Ovary (tissue), 9 donors: ENCODE results near the gene GRK2. TPM values are rescaled to one million over a fixed set of nuclear protein-coding genes. Genes with fewer than 3 reads are reported as not detected.

ENCODE experiments used
- DNase-seq, 5 donors: peaks; one replicate each; pipeline ENCODE4 v3.0.0-alpha.2; 2019 to 2020
- H3K27ac ChIP-seq, 2 donors: fragments of 200-600 bp; one replicate each; pipeline versions ENCODE4 v1.5.1 to v1.8.0; 2019 to 2022
- H3K27me3 ChIP-seq: fragments of 200-600 bp; one replicate; pipeline ENCODE4 v1.8.0; 2022
- H3K36me3 ChIP-seq: fragments of 200-600 bp; sonication (generic); one replicate; pipeline ENCODE4 v1.5.1; 2019
- H3K4me1 ChIP-seq: one replicate; pipeline ENCODE4 v1.8.1; 2013; ENCODE audit warnings: mild to moderate bottlenecking, moderate library complexity; ENCODE audit not compliant: insufficient read depth
- H3K4me3 ChIP-seq: fragments of 200-600 bp; sonication (generic); one replicate; pipeline ENCODE4 v1.5.1; 2017
- H3K9me3 ChIP-seq, 2 donors: fragments of 200-600 bp in 1 of 2; sonication (generic) in 1 of 2; one replicate each; pipeline versions ENCODE4 v1.5.1 to v1.8.1; 2013 to 2019; ENCODE audit warnings: mild to moderate bottlenecking in 1 of 2, moderate library complexity in 1 of 2
- CTCF ChIP-seq, 3 donors: fragments of 450-650 bp in 2 of 3; fragments of 200-600 bp in 1 of 3; IDR thresholded peaks; one replicate each; pipeline versions ENCODE4 v1.5.1 to v1.8.0; 2016 to 2022; ENCODE audit warnings: antibody characterized with exemption in 3 of 3, mild to moderate bottlenecking in 1 of 3
- EP300 ChIP-seq: sonication (generic); formaldehyde crosslinking; IDR thresholded peaks from one replicate; pipeline ENCODE4 v1.6.1; 2017; ENCODE audit warnings: antibody characterized with exemption
- POLR2A ChIP-seq: fragments of 450-650 bp; IDR thresholded peaks from one replicate; pipeline ENCODE4 v1.6.1; 2017; ENCODE audit warnings: antibody characterized with exemption, mild to moderate bottlenecking, moderate library complexity
- WGBS, 3 donors: extraction: QIAGEN DNeasy Blood & Tissue Kit in 1 of 3; methylation state at CpG; one replicate each; pipeline versions ENCODE4 v1.1.5 to v1.1.7; 2013 to 2017; 5-methylcytosine and 5-hydroxymethylcytosine counted together
- intact Hi-C, 4 donors: fragments of 100-400 bp; cut with DNase I; formaldehyde crosslinking; loops; one replicate each; pipeline versions ENCODE4 v1.11.0 to v1.15.1; 2022 to 2023
- polyA plus RNA-seq, 2 donors: library from polyadenylated mRNA; stranded (reverse); fragments of 200-250 nt in 1 of 2; fragments of 350-450 nt in 1 of 2; fragmentation: Illumina TruSeq in 1 of 2; extraction: RNeasy Lipid Tissue Mini Kit (QIAGEN cat#74804) in 1 of 2; gene quantifications; one replicate each; pipeline ENCODE4 v1.2.3, GENCODE V29; 2013 to 2014
- total RNA-seq, 7 donors: library from RNA; depleted of rRNA in 2 of 7; stranded (reverse); fragments of >200 nt in 2 of 7; fragmentation: NEBNext Ultra II Directional in 3 of 7; extraction: Animal tissue kit (Norgen Biotek cat#: 25700) in 3 of 7; gene quantifications; one replicate each; pipeline versions ENCODE4 v1.1.0 to v1.2.4, GENCODE V29; 2016 to 2023
- donor health status: DM: no; HTN: no; CAD: no; lungs with moderate emphysema.
- donor health status: DM: no; HTN: no; CAD: no.
- donor health status: Bipolar disorder and iron deficiency.
- donor health status: DM: yes; HTN: yes; CAD: no.
- donor health status: DM: no; HTN: no; CAD: no.
- donor health status: DM: yes; HTN: yes; CAD: no.

The GRK2 gene
- total and polyA plus RNA-seq, 9 donors: 21.5 to 58.1 (median 40.5) TPM

- no peaks in the 10 kb centered on the region for H3K27me3 ChIP-seq
- WGBS, 3 donors: 66 to 80% (median 69%) methylated on average over 23 of the region's 23 CpGs
Observed at GRCh38 chr11:67272327-67273259, 6.3 kb downstream of the GRK2 start.

GRCh38 chr11:67273260-67273990, 7.2 kb downstream of the GRK2 start:
- Histone ChIP-seq H3K4me3 (no peak overlapping the region), H3K27ac (no peak overlapping the region), H3K36me3 (no peaks in the 10 kb centered on the region), H3K4me1 (peaks cover 58% of the 10 kb centered on the region), H3K27me3 (no peaks in the 10 kb centered on the region), H3K9me3 (no peaks in the 10 kb centered on the region)
- intact Hi-C loops: loop anchor here in 2 of 4 donors (5.0 to 10.0 kb wide), 2 partner anchors 34 to 121 kb away; partner anchors contain the start of gene RAD9A (in 1 of the 2)
- peak in 4 of 5 donors; percentile 23 to 42 (median 30) for DNase-seq
- TF ChIP-seq EP300 (no peak), CTCF (IDR thresholded peaks at IDR 0.05) (no peak), POLR2A (no peak)
- WGBS, 3 donors: 47 to 50% (median 47%) methylated on average over 14 of the region's 14 CpGs

More at GRCh38 chr11:67272327-67273259, 6.3 kb downstream of the GRK2 start:
- no peak for TF ChIP-seq POLR2A
- TF ChIP-seq CTCF (IDR thresholded peaks at IDR 0.05): no peak
- TF ChIP-seq EP300: no peak
- no peak overlapping the region for H3K27ac ChIP-seq
- H3K4me3 ChIP-seq: no peak overlapping the region
- no peaks in the 10 kb centered on the region for H3K9me3 ChIP-seq
- DNase-seq: peak in 4 of 5 donors; percentile 20 to 35 (median 24)
- no peaks in the 10 kb centered on the region for H3K36me3 ChIP-seq
- peaks cover 56% of the 10 kb centered on the region for H3K4me1 ChIP-seq
- intact Hi-C loops: loop anchor here in 2 of 4 donors (5.0 to 10.0 kb wide), 2 partner anchors 35 to 122 kb away; partner anchors contain the start of gene RAD9A (in 1 of the 2)

- peaks cover 52% of the 10 kb centered on the region for H3K4me1 ChIP-seq
- H3K27ac ChIP-seq: peak overlapping the region; percentile 60 to 66
- no peak overlapping the region for H3K4me3 ChIP-seq
- H3K36me3 ChIP-seq: no peaks in the 10 kb centered on the region
- intact Hi-C loops: loop anchor here in 2 of 4 donors (5.0 to 10.0 kb wide), 2 partner anchors 32 to 120 kb away; partner anchors contain the start of gene RAD9A (in 1 of the 2)
- H3K9me3 ChIP-seq: no peaks in the 10 kb centered on the region
- peak in 3 of 5 donors; percentile 53 to 75 (median 59) for DNase-seq
- 42 to 52% (median 51%) methylated on average over 32 to 35 of the region's 35 CpGs for WGBS, 3 donors
- H3K27me3 ChIP-seq: no peaks in the 10 kb centered on the region
- no peak for TF ChIP-seq POLR2A
- TF ChIP-seq EP300: no peak
- no peak for TF ChIP-seq CTCF (IDR thresholded peaks at IDR 0.05)
Observed at GRCh38 chr11:67274768-67275605, 8.7 kb downstream of the GRK2 start.
